ENCODE data around the gene ATP6V0D1. TPM values are rescaled to one million over a fixed set of nuclear protein-coding genes. Genes with fewer than 3 reads are reported as not detected.
"Not testable (repeated sequence)": the region's sequence is repeated elsewhere in the genome, so short reads cannot be mapped to it uniquely, and the experiment has no call there.

ATP6V0D1 gene
- total RNA-seq, 1 experiment from 2014 or later, result 145 TPM

DNA sequence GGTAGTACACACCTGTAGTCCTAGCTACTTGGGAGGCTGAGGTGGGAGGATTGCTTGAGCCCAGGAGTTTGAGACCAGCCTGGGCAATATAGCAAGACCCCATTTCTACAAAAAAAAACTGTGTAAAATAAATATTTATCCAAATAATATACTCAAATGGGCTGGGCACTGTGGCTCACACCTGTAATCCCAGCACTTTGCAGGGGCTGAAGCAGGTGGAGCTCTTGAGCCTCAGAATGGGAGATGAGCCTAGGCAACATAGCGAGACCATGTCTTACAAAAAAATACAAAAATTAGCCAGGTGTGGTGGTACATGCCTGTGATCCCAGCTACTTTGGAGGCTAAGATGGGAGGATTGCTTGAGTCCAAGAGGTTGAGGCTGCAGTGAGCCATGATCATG is 32.9 kb upstream of the ATP6V0D1 start:
- in situ Hi-C loops (cut with HindIII; ENCODE audit: low pct_unique_long_range_greater_than_20kb, low sequenced_read_pairs); DNase-seq (ENCODE audit: low read depth, low spot score): not testable (repeated sequence)

DNA sequence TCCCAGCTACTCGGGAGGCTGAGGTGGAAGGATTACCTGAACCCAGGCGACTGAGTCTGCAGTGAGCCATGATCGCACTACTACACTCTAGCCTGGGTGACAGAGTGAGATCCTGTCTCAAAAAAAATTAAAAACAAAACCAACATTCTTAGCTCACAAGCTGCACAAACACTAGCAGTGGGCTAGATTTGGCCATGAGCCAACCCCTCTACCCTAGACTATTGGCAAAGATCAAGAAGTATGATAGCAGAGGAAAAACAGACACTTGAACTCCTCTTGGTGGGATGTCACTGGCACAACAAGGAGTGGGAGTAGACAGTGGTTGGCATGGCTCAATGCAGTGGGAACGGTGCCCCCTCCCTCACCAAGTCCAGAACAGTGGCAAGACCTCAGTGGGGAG is 28.1 kb upstream of the ATP6V0D1 start:
- no peak for DNase-seq (ENCODE audit: low read depth, low spot score)
- in situ Hi-C loops (cut with HindIII; ENCODE audit: low pct_unique_long_range_greater_than_20kb, low sequenced_read_pairs), result no loop called here

DNA sequence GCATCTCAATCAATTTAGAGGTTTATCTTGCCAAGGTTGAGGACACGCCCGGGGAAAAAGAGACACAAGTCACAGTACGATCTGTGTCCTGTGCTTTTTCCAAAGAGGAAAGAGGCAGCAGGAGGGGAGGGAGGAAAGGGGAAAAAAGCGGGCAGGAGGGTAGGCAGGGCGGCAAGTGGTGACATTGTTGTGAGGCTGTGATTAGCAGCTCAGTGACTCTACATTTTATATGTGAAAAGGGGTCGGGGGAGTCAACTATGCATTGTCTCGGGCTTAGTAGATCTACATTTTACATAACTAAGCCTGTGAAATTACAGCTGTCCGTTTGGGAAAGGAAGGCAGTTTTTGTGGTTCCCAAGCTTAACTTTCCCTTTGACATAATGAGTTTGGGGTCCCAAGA is 25.5 kb upstream of the ATP6V0D1 start:
- no peak for DNase-seq (ENCODE audit: low read depth, low spot score)
- in situ Hi-C loops (cut with HindIII; ENCODE audit: low pct_unique_long_range_greater_than_20kb, low sequenced_read_pairs), result no loop called here

DNA sequence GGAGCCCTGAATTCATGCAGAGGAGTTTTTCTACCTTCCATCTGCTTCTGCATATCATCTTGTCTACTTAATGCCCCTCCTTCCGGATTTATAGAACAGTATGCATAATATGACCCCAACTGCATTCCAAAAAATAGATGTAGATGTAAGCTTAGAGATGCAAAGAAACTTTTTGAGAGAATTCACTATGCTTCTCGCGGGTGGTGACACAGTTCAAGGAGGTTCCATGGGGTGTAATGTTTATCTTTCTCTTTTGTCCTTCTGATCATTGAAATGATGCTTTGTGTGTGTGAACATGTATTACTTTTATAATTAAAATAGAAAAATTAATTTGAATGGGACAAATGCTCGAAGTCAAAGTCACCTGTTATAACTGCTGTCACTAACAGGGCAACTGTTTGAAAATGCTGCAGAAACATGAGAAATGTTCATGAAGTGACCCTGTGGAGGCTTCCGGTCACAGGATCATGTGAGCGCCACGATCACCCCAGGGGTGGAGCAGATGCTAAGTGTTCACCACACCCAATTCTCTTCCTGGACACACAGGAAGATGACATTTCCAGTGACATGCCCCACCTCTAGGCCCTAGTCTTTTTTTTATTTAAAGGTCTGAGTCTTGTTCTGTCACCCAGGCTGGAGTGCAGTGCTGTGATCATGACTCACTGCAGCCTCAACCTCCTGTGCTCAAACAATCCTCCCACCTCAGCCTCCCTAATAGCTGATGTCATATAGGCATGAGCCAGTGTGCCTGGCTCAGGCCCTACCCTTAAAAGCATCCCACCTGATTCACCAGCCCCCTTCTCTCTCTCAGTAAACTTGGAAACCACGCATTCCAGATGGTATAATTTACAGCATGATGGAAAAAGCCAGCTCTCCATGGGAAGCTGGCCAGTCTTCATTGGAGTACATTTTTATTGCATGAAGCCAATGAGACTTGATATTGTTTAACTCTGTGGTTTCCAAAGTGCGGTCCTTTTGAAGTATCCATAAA is 23.4 kb upstream of the ATP6V0D1 start:
- in situ Hi-C loops (cut with HindIII; ENCODE audit: low pct_unique_long_range_greater_than_20kb, low sequenced_read_pairs), result no loop called here
- DNase-seq (ENCODE audit: low read depth, low spot score), result peak; percentile 36

DNA sequence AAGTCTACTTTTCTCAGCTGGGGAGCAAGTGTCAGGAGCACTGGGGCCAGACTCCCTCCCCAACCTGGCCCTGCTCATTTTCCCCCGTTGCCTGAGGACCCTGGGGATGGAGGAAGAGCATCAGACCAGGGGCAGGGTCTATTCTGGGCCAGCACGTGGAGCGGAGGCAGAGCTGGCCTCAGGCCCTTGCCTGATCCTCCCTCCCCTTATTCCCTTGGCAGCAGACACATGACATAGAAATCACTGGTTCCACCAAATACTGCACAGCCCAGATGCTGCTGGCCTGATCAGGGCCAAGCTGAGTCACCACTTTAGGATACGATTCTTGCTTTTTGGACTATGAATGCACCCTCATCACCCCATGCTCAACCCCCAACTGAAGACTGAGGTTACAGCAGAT is 18.1 kb upstream of the ATP6V0D1 start:
- in situ Hi-C loops (cut with HindIII; ENCODE audit: low pct_unique_long_range_greater_than_20kb, low sequenced_read_pairs), result no loop called here
- DNase-seq (ENCODE audit: low read depth, low spot score), result peak; percentile 41

DNA sequence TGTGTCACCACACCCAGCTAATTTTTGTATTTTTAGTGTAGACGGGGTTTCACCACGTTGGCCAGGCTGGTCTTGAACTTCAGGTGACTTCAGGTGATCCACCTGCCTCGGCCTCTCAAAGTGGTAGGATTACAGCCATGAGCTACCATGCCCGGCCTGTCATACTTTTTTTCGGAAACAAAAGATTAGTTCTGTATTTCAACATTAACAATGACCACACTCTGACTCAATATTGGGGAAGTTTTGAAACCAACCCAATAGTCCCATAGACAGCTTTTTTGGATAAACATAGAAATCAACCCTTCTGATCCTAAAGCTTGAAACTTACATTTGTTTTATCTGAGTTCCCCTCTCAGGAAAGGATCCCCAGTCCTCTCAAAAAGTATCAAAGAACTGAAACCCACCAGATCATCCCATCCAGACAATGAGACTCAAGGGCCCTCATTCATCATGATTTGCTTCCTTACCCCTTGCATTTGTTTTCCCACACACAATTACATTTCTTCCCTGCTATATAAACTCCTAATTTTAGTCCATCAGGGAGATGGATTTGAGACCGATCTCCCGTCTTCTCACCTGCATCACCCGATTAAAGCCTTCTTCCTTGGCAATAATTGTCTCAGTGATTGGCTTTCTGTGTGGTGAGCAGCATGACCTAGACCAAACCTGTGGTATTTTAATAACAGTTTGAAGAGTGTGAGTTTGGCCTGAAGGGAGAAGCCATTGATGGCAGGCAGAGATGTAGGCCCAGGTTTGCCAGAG is 9.6 kb upstream of the ATP6V0D1 start:
- DNase-seq (ENCODE audit: low read depth, low spot score), result no peak
- in situ Hi-C loops (cut with HindIII; ENCODE audit: low pct_unique_long_range_greater_than_20kb, low sequenced_read_pairs), result no loop called here

DNA sequence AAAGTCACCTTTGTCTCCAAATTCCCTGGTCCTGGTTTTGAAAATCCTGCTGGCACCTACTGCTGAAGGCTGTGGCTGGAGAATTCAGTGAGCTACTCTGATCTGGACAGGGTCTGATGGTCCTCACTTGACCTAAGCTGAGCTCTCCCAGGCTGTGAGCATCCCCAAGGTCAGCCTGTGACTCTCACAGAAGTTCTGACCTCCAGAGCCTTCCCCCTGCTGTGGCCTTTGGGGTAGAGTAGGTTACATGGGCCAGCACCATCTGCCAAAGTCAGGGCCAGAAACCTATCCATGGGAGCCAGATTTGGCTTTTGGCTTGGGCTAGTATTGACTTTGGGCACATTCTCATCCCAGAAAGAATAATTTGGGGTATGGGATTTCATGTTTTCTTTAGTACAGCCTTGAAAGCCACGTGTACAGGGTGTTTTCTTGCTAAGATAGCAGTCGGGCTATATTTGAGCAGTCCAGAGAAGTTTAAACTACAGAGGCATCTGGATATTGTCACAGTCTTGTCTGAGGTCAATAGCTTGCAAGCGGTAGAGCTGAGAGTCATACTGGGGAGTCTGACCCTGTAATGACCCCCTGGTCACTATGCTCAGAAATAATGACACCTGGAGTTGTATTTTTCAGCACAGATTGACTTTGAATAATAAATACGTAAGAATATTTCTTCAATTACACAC is 8.6 kb upstream of the ATP6V0D1 start:
- in situ Hi-C loops (cut with HindIII; ENCODE audit: low pct_unique_long_range_greater_than_20kb, low sequenced_read_pairs), result no loop called here
- no peak for DNase-seq (ENCODE audit: low read depth, low spot score)

DNA sequence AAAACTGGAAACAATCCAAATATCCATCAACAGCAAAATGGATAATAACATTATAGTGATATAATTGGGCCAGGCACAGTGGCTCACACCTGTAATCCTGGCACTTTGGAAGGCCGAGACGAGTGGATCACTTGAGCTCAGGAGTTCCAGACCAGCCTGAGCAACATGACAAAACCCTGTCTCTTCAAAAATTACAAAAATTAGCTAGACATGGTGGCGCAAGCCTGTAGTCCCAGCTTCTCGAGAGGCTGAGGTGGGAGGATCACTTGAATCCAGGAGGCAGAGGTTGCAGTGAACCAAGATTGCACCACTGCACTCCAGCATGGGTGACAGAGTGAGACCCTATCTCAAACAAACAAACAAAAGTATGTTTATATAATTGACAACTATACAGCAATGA is 6.6 kb upstream of the ATP6V0D1 start:
- DNase-seq (ENCODE audit: low read depth, low spot score); in situ Hi-C loops (cut with HindIII; ENCODE audit: low pct_unique_long_range_greater_than_20kb, low sequenced_read_pairs): not testable (repeated sequence)

DNA sequence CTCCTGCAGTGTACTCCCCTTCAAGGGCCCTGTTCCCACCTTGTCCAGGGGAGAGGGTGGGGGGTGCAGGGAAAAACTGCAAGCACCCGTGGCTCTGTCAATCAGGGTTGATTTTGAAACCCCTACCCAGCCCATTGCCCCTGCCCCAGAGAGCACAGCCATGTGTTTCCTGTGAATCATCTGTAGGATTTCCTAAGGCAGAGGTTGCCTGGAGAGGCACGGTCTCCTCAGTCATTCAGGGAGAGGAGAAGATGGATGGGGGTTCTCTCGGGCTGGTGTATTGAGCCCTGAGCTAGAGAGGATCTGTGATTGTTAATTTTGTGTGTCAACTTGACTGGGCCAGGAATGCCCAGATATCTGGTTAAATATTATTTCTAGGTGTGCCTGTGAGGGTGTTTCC is 5.8 kb upstream of the ATP6V0D1 start:
- in situ Hi-C loops (cut with HindIII; ENCODE audit: low pct_unique_long_range_greater_than_20kb, low sequenced_read_pairs), result no loop called here
- no peak for DNase-seq (ENCODE audit: low read depth, low spot score)

DNA sequence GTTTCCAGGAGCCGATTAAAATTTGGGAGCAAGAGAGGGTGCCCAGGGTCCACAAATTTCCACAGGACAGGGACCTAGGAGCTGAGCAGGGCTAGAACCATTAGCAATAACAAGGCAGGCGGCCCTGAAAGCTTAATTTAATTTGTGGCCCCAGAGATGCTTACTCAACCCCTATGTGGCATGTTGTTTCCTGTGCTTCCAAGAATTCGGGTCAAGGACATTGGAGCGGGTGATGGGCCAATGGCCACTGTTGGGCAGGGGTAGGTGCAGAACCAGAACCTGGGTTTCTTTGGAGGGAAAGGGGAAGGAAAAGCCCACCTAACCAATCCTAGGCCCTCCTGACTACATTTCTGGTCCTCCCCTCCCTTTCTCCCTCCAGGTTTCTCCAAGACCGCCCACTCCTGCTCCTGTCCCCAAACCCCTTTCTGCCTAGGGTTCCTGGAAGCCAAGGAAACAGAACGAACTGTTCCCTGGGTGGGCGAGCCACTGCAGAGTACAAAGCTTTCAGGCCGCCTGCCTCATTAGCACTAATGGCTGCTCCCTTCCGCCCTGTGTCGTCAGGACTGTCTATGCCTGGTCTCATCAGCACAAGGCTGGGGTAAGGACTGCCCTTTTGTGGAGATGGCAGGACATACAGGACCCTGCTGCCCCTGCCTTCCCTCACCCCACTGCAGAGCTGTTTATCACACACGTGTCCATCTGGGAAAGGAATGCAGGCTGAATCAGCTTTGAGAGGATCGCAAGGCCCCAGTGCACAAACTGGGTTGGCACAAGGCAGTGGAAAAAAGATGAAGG is 3.0 kb upstream of the ATP6V0D1 start:
- DNase-seq (ENCODE audit: low read depth, low spot score), result no peak
- in situ Hi-C loops (cut with HindIII; ENCODE audit: low pct_unique_long_range_greater_than_20kb, low sequenced_read_pairs), result no loop called here

DNA sequence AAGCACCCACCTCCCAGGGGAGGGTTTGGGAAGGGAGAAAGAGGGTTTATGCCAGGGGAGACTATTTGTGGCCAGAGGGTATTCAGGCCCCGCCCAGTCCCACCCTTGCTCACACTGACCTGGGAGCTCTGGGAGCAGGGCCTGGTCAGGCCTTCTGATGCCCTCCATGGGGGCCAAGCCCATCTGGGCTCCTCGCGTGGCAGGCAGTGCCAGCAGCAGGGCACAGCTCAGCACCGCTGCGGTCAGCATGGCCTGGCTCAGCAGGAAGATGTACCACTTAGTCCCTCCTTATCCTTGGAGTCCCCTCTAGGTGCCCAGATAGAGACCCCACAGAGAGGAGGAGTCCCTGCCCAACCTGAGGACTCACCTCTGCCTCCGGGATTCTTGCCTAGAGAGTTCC is 2.2 kb upstream of the ATP6V0D1 start, which contains the start of gene AGRP:
Gene AGRP, minus strand, starts transcription at position 398 of the 400 bp plus-strand sequence. Its CDS starts 149 bp downstream, at position 249.
- DNase-seq (ENCODE audit: low read depth, low spot score), result no peak
- in situ Hi-C loops (cut with HindIII; ENCODE audit: low pct_unique_long_range_greater_than_20kb, low sequenced_read_pairs), result no loop called here

DNA sequence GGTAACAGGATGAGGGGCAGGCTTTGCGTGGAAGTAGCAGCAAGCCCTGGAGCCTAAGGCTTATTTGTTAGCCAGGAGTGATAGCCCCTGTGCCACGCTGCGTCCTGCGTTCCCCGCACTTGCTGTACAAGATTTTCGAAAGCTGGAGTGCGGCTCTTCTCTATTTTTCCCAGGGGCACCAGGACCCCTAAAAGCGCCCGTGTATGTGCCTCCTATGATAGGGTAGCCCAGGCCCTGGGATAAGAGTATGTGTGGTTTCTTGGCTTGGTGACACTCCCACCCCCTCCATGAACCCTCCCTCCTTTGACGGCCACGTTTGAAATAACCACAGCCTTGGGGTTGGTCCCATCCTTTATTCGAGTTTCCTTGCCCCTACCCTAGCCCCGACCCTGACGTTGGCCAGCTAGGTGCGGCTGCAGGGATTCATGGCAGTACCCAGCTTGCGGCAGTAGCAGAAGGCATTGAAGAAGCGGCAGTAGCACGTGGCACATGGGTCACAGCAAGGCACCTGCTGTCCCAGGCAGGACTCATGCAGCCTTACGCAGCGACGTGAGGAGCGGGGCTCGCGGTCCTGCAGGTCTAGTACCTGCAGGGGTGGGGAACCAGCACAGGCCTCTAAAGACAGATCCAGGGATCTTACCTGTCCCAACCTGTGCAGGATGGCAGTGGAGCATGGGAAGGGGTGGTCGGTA is 1.4 kb upstream of the ATP6V0D1 start:
- in situ Hi-C loops (cut with HindIII; ENCODE audit: low pct_unique_long_range_greater_than_20kb, low sequenced_read_pairs), result no loop called here
- DNase-seq (ENCODE audit: low read depth, low spot score), result no peak

DNA sequence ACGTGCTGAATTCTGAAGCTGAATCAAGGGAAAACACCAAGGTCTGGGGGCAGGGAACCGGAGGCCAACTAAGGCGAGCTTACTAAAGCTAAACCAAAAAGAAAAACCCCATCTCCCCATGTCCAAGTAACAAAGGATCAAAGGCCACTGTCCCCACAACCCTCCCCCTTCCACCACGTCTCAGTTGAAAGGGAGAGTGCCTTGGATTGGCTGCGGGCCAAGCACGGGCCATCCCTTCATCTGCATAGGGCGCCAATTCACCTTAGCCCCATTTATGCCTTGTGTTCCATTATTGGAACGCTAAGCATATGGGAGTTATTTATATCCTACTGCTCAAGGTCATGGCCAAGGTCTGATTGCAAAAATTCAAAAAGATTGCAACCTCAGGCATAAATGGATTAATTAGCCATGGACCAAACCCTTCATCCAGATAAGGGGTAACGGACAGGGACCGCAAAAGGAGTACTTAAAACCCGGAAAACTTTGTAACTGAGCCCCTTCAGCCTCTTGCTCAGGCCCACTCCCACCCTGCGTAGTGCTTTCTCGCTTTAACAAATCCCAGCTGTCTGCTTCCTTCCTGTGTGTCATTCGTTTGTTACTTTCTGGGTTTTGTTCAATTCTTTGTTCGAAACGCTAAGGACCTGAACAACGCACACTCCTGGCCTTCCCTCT is 740 bp upstream of the ATP6V0D1 start:
- DNase-seq (ENCODE audit: low read depth, low spot score), result no peak
- in situ Hi-C loops (cut with HindIII; ENCODE audit: low pct_unique_long_range_greater_than_20kb, low sequenced_read_pairs), result no loop called here

DNA sequence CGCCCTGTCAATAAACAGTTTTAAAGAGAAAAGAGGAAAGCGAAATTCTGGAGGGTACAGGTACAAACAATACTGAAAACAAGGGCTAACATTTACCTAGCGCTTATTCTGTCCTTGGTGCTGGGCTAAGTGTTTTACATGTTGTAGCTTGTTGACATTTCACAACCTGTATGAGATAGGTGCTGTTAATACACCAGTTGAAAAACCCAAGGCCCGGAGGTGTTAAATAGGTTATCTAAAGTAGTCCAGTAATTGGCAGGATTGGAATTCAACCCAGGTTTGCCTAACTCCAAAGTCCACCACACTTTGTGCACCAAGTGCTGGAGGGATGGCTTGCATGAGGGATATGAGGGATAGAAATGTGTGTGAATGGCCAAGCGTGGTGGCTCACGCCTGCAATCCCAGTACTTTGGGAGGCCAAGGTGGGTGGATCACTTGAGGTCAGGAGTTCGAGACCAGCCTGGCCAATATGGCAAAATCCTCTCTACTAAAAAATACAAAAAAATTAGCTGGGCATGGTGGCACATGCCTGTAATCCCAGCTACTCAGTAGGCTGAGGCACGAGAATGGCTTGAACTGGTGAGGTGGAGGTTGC is 2.9 kb downstream of the ATP6V0D1 start:
- no peak for DNase-seq (ENCODE audit: low read depth, low spot score)
- in situ Hi-C loops (cut with HindIII; ENCODE audit: low pct_unique_long_range_greater_than_20kb, low sequenced_read_pairs), result no loop called here

DNA sequence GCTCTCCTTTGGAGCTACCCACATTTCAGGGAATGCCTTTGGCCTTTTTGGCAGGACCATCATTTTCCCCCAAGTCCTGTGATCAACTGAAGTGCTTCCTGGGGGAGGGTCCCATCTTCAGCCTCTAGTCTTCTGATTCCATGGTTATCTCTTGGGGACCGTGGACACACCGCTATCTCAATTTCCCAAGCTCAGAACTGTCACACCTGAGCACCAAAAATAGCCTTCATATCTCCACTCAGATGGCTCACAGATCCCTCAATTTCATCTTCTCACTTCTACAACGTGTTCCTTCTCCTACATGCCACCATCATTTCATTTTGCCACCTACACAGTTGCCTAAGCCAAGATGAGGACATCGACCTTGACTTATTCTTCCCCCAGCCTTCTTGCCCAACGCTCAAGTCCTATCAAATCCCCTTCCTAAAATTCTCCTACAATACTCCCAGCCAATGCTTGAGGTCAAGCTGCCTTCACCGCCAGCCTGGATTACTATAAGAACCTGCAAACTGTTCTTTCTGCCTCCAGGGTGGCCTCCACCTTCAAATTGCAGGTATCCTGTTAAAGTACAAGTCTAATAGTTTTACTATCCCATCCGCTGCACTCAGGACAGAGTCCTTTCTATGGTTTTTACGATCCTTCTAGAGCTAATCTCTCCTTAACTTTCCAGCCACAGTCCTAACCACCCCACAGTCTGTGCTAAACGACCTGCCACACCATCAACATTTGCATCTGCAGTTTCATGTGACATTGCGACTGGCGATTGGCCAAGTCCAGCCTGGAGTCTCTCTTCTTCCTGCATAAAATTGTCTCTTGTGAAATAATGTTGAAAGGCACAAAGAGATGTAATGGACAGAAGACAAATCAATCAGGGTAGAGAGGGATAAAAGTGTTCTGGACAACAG is 6.2 kb downstream of the ATP6V0D1 start:
- in situ Hi-C loops (cut with HindIII; ENCODE audit: low pct_unique_long_range_greater_than_20kb, low sequenced_read_pairs), result no loop called here
- no peak for DNase-seq (ENCODE audit: low read depth, low spot score)
